Measurements from ENCODE around the gene DFFA.

The DFFA gene, protein sequence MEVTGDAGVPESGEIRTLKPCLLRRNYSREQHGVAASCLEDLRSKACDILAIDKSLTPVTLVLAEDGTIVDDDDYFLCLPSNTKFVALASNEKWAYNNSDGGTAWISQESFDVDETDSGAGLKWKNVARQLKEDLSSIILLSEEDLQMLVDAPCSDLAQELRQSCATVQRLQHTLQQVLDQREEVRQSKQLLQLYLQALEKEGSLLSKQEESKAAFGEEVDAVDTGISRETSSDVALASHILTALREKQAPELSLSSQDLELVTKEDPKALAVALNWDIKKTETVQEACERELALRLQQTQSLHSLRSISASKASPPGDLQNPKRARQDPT

DNA sequence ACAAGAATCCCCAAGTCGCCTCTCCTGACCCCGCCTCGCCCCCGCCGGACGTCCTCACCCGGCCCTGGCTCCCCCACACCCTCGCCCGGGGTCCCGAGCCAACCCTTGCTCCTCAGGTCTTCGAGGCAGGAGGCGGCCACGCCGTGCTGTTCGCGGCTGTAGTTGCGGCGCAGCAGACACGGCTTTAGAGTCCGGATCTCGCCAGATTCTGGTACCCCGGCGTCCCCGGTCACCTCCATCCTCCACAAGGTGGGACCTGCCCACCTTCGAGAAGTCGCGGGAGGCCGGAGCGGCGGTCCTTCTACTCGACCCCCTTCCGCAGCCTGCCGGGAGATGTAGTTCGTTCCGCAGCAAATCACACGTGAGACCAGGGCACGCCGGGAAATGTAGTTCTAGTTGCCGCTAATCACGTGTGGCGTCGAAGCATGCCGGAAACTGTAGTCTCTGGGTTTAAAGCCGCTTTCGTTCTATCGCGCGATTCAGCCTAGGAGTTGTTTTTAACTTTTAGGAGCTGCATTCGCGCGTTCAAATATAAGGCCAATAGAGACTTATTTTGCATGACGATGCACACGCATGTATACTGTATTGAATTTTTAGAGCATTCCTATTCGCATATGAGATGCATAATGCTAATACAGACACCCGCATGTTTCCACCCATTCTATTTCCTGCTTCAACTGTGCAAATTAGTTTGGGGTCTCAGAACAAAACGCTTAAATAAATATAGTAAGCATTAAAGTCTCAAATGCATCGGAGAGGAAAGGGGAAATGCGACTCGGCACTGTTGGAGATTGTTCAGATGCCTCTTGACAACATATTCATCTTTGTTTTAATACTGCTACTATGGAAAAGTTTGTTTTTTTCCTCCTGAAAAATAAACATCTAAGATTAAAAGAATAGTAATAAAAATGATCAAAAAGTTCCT lies at the start of gene DFFA:
TSS of gene DFFA (minus strand) at position 310 of the 925 bp plus-strand sequence. CDS start at position 239, 71 bp downstream.
- peak; percentile 87 for DNase-seq (ENCODE audit: low read depth)

- DNase-seq (ENCODE audit: low read depth), result no peak
These were observed 49.3 kb upstream of the DFFA start for GRCh38 chr1:10521537-10522157.

- DNase-seq (ENCODE audit: low read depth), result no peak
These were observed 48.6 kb upstream of the DFFA start for GRCh38 chr1:10520952-10521351.

DNA sequence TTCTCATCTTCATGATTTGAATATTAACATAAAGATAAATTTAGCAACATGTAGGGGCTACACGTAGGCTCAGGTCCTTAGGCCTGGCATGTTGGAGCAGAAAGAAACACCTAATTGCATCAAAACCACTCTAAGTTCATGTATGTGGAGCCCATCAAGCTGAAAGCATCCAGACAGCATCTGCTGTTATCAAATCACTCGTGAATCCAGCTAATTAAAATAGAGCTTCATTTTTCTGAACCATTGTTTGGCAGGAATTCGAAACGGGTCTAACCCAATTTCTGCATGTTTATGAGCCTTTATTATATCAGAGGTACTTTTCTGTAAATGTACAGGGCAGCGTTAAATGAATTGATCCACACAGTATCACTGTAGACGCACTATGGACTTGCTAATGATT lies 48.2 kb upstream of the DFFA start:
- no peak for DNase-seq (ENCODE audit: low read depth)

DNA sequence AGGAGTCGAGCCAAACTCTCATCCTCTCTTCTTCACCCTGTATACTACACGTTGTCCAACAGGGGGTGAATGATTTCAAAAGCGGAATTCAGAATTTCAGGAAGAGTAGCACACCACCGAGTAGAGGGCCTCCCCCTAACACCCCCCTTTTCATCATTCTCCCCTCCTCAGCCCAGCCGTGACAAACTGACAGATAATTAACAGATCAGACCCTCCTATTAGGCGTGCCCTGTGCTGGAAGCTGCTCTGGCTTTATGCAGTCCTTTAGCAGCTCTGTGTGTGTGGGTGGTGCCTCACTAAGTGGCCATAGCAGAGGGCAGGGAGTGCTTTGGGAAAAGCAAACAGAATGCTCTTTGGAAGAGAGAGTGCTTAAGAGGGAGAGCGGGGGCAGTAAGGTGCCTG lies 46.7 kb upstream of the DFFA start:
- no peak for DNase-seq (ENCODE audit: low read depth)

DNA sequence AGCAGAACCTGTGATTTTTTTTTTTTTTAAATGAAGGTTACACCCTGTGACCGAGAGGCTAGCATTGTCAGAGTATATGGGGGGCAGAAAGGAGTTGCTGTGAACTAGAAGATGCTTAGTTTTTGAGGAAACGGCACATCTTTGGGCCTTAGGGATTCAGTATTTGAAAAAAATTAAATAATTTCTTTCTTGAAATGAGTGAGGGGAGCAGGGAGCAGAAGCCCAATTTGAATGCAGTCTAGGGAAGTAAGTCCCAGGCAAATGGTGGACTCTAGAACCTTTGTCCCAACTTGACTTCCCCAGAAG lies 45.3 kb upstream of the DFFA start:
- DNase-seq (ENCODE audit: low read depth), result no peak

DNA sequence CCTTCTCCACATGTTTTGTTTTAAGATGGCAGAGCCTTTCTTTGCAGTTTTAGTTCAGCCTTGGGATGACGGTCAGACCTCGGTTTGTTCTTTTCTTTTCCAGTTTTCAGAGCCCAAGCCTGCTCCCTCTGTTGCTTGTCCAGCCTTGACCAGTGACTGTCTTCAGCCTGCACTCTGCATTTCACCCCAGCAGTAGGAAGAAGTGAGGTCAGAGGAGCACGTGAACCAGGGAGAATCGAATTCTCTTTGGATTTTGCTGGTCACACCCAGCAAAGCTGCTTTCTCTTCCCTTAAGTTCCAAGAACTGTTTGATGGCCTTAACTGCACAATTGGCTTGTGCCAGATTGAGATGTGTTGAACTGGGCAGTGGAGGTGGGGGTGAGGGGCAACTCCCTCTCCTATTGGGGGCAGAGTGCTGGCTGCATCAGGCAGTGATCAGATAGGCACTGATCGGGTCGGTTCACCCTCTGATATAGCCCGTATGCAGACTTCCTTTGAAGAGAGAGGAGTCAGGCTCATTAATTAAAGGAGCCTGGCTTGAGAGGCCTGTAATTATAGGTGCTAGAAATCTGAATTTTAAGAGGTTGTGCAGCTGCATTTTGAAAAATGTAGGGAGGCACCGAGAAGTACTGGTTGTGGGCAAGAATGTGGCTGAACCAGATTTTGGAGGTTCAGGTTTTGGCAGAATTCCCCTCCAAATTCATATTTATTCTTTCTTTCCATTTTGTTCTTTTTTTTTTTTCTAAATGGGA lies 44.8 kb upstream of the DFFA start:
- DNase-seq (ENCODE audit: low read depth), result no peak

GRCh38 chr1:10515976-10516750 lies 43.8 kb upstream of the DFFA start:
- no peak for DNase-seq (ENCODE audit: low read depth)

GRCh38 chr1:10515301-10515975 lies 43.1 kb upstream of the DFFA start:
- no peak for DNase-seq (ENCODE audit: low read depth)

GRCh38 chr1:10514490-10515235 lies 42.3 kb upstream of the DFFA start:
- no peak for DNase-seq (ENCODE audit: low read depth)

GRCh38 chr1:10513199-10513598 lies 40.9 kb upstream of the DFFA start:
- DNase-seq (ENCODE audit: low read depth), result no peak

DNA sequence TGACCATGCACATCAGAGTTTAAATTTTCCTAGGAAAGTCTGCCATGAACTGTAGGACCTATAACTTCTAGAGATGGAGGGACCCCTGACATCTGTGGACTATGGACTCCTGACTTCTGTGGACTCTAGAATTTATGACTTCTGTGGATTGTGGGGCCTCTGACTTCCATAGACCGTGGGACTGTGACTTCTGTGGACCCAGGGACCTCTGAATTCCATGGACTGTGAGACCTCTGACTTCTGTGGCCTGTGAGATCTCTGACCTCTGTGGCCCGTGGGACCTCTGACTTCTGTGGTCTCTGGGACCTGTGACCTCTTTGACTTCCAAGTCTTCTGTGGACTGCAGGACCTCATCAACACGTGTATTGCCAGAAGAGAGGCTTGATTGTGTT lies 39.2 kb upstream of the DFFA start:
- no peak for DNase-seq (ENCODE audit: low read depth)

- DNase-seq (ENCODE audit: low read depth), result peak; percentile 68
These were observed 38.5 kb upstream of the DFFA start for GRCh38 chr1:10510520-10511493.

GRCh38 chr1:10509809-10510509 lies 37.6 kb upstream of the DFFA start:
- no peak for DNase-seq (ENCODE audit: low read depth)

DNA sequence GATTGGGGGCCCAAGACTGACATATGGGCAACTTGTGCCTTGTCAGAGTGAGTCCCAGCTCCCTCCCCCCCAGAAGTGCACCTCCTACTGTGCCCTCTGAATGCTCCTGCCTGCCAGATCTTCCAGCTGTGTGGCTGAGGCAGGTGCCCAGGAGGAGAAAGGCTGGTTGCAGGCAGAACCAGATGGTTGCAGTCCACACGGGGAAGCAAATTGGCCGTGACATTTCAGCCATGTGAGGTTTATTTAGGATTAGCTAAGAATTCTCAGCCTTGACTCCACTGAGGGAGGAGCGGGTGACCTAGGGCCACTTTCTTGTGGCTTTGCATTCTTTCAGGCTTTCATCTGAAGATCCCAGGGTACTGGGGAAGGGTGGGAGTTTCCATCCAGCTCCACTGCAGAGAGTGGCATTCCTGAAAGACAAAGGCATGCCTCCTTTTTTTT lies 36.2 kb upstream of the DFFA start:
- no peak for DNase-seq (ENCODE audit: low read depth)

DNA sequence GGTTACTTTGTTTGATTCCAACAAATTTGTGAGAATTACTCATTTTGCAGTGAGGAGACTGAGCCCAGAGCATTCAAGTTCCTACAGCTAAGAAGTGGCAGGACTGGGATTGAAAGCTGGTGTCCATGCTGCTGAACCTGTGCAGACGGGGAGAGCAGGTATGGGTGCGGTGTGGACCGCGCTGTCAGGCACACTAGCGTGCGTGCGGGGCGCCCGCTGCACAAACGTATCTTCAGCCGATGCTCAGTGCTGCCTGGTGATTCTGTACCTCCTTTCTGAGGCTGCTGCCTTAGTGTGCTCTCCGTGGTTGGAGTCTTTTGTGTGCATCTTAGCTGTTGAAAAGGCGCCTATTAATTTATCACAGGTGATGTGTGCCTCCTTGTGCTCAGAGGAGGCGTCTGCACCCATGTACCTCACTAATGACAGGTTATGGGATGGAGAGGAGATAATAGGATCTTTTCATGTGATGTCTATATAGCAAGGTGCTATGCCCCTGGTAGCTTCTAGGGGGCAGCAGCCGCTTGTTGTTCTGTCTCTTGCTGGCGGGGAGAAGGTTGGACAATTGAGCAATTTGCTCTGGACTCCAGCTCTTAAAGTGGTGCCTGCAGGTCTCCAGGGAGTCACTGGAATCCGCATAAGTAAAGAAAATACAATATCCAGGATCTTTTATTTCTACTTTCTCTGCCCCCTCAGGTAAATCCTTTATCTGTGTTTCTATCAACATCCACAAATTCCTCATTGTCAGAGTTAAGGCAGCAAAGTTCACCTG lies 35.0 kb upstream of the DFFA start:
- DNase-seq (ENCODE audit: low read depth), result no peak

DNA sequence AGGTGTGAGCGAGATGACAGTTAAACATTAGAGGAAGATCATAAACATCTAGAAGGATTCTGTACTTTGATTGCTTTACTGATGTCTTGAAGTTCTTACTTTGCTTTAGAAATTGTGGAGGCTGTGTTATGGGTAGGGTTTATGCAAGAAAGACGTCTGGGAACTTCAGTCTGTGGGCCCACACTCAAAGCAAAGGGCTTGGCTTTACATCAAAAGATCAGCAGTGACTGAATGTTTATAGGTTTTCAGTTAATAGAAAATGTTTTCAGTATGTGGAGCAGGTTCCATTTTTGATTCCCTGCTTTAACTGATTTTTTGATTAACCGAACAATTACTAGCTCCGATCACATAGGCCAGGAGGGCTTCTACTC lies 34.3 kb upstream of the DFFA start:
- no peak for DNase-seq (ENCODE audit: low read depth)
